HepG2 (cell line): Measurements from ENCODE around the gene MCRS1. TPM values are rescaled to one million over a fixed set of nuclear protein-coding genes. Genes with fewer than 3 reads are reported as not detected.

Experiments used
- DMAP1 ChIP-seq: IDR thresholded peaks from 2 replicates; pipeline ENCODE4 v1.6.1; 2016
- DR1 ChIP-seq: sonication (generic); formaldehyde crosslinking; IDR thresholded peaks from 2 replicates; pipeline ENCODE4 v1.8.0; 2021; ENCODE audit warnings: mild to moderate bottlenecking, missing genetic modification reagents, inconsistent platforms
- HIVEP1 ChIP-seq: sonication (generic); formaldehyde crosslinking; IDR thresholded peaks from 2 replicates; pipeline ENCODE4 v1.4.0; 2020; ENCODE audit warnings: mild to moderate bottlenecking, missing genetic modification reagents
- JUNB ChIP-seq: sonication (generic); formaldehyde crosslinking; IDR thresholded peaks from 2 replicates; pipeline ENCODE4 v1.8.0; 2022; ENCODE audit warnings: missing genetic modification reagents, mild to moderate bottlenecking, borderline replicate concordance
- MBNL3 ChIP-seq: fragments of 250-450 bp; sonication (Bioruptor Pico); conservative IDR thresholded peaks from 2 replicates; pipeline ENCODE4 v1.8.0; 2022; ENCODE audit warnings: mild to moderate bottlenecking, inconsistent platforms
- MED1 ChIP-seq: sonication (generic); formaldehyde crosslinking; IDR thresholded peaks from 2 replicates; pipeline ENCODE4 v1.4.0; 2020; ENCODE audit warnings: missing genetic modification reagents
- ONECUT2 ChIP-seq: sonication (generic); formaldehyde crosslinking; IDR thresholded peaks from 2 replicates; pipeline ENCODE4 v1.4.0; 2020; ENCODE audit warnings: missing genetic modification reagents
- PAX8 ChIP-seq: sonication (generic); formaldehyde crosslinking; IDR thresholded peaks from 2 replicates; pipeline ENCODE4 v1.8.0; 2022; ENCODE audit warnings: mild to moderate bottlenecking, missing genetic modification reagents, borderline replicate concordance
- PITX1 ChIP-seq: sonication (generic); formaldehyde crosslinking; IDR thresholded peaks from 2 replicates; pipeline ENCODE4 v1.5.1; 2020; ENCODE audit warnings: mild to moderate bottlenecking, missing genetic modification reagents
- RAD51 ChIP-seq: fragments of 450-650 bp; IDR thresholded peaks from 2 replicates; pipeline ENCODE4 v1.6.1; 2016; ENCODE audit warnings: borderline replicate concordance
- RBM22 ChIP-seq: fragments of 200-400 bp; formaldehyde crosslinking; optimal IDR thresholded peaks from 2 replicates; pipeline ENCODE3; 2017; ENCODE audit warnings: mild to moderate bottlenecking, low read length, moderate library complexity
- SRSF4 ChIP-seq: fragments of 200-400 bp; formaldehyde crosslinking; IDR thresholded peaks from one replicate; pipeline ENCODE4 v1.6.1; 2018; ENCODE audit warnings: mild to moderate bottlenecking, low read depth, low read length, moderate library complexity; ENCODE audit not compliant: poor library complexity, severe bottlenecking
- TAF1 ChIP-seq: sonication (generic); formaldehyde crosslinking; IDR thresholded peaks from 2 replicates; pipeline ENCODE4 v1.4.0; 2020; ENCODE audit warnings: missing genetic modification reagents
- ZNF329 ChIP-seq: sonication (generic); formaldehyde crosslinking; IDR thresholded peaks from 2 replicates; pipeline ENCODE4 v1.9.0; 2021; ENCODE audit warnings: low read depth, mild to moderate bottlenecking, missing genetic modification reagents
- ZNF33B ChIP-seq: sonication (generic); formaldehyde crosslinking; IDR thresholded peaks from 2 replicates; pipeline ENCODE4 v1.5.1; 2020; ENCODE audit warnings: mild to moderate bottlenecking, missing genetic modification reagents
- ZNF678 ChIP-seq: sonication (generic); formaldehyde crosslinking; IDR thresholded peaks from 2 replicates; pipeline ENCODE4 v1.4.0; 2020; ENCODE audit warnings: mild to moderate bottlenecking, missing genetic modification reagents
- ZNF737 ChIP-seq: sonication (generic); formaldehyde crosslinking; IDR thresholded peaks from 2 replicates; pipeline ENCODE4 v1.5.0; 2020; ENCODE audit warnings: missing genetic modification reagents, mild to moderate bottlenecking, borderline replicate concordance
- polyA plus RNA-seq, 8 experiments: library from polyadenylated mRNA; depleted of rRNA in 3 of 8; stranded (reverse) in 7 of 8; unstranded in 1 of 8; fragments of >200 nt; fragmentation: Illumina TruSeq in 4 of 8; extraction: Trizol in 4 of 8; gene quantifications; 2 replicates each; pipeline versions ENCODE4 v1.2.1 to v1.2.3, GENCODE V29; 2011 to 2016; ENCODE audit warnings: low read depth in 4 of 8, missing spikeins in 1 of 8, mixed read lengths in 1 of 8; ENCODE audit not compliant: insufficient read depth in 1 of 8
- total RNA-seq, 5 experiments: library from RNA; depleted of rRNA; stranded (reverse); fragments of >200 nt; fragmentation: Illumina TruSeq; extraction: Trizol; gene quantifications; 2 replicates each; pipeline ENCODE4 v1.2.3, GENCODE V29; 2016; ENCODE audit warnings: low read depth in 1 of 5
- TF ChIP-seq, protein P1 (sequence below), 2 experiments: sonication (generic) in 1 of 2; formaldehyde crosslinking in 1 of 2; IDR thresholded peaks; 2 replicates each; pipeline versions ENCODE4 v1.5.1 to v1.6.1; 2011 to 2020; ENCODE audit warnings: borderline replicate concordance in 1 of 2, low read depth in 1 of 2, low read length in 1 of 2, mild to moderate bottlenecking in 1 of 2, missing genetic modification reagents in 1 of 2, moderate library complexity in 1 of 2
- TF ChIP-seq, protein P2 (sequence below): IDR thresholded peaks from 2 replicates; pipeline ENCODE4 v1.6.1; 2012; ENCODE audit warnings: inconsistent platforms
- TF ChIP-seq, protein P3 (sequence below): conservative IDR thresholded peaks from 2 replicates; pipeline ENCODE4 v1.6.1; 2018; ENCODE audit warnings: missing genetic modification reagents
- TF ChIP-seq, protein P4 (sequence below): sonication (generic); formaldehyde crosslinking; IDR thresholded peaks from 2 replicates; pipeline ENCODE4 v1.4.0; 2020; ENCODE audit warnings: missing genetic modification reagents, borderline replicate concordance
- TF ChIP-seq, protein P5 (sequence below): sonication (generic); formaldehyde crosslinking; IDR thresholded peaks from 2 replicates; pipeline ENCODE4 v1.5.0; 2020; ENCODE audit warnings: missing genetic modification reagents
- TF ChIP-seq, protein P6 (sequence below): IDR thresholded peaks from 2 replicates; pipeline ENCODE4 v1.6.1; 2016; ENCODE audit warnings: missing genetic modification reagents, missing compliant biosample characterization

MCRS1 gene
- total and polyA plus RNA-seq, 2 of the 13 experiments (the other 11 are each of a cell fraction or from before 2014, with no cell fraction given): 51.0 to 66.3 TPM

DNA sequence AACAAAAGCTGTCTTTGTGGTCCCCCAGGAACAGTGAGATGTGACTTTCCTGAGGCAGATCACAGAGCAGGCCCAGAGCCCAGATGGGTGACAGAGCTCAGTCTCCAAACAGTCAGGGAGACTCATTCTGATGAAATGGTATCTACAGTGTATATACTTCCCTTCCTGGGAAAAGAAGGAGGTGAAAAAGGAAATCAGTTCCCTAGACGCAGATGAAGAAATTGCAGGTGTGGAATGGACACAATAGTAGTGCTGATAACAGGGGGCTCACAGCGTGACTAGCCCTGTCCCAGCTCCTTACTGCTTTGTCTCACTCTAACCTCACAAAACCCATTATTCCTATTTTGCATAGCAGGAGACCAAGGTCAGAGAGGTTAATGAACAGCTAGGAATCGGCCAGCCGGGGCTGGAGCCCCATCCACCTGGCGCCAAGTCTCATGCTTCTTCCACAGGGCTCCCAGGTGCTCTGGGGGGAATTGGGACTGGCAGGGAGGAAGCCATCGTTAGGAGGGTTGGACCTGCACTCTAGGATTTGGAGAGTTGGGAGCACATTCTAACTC is 17.2 kb downstream of the MCRS1 start (continued):
- TF ChIP-seq ZNF737 (CRISPR knock-in tag): no peak
- TF ChIP-seq RBM22: no peak
- TF ChIP-seq, protein P1, sequence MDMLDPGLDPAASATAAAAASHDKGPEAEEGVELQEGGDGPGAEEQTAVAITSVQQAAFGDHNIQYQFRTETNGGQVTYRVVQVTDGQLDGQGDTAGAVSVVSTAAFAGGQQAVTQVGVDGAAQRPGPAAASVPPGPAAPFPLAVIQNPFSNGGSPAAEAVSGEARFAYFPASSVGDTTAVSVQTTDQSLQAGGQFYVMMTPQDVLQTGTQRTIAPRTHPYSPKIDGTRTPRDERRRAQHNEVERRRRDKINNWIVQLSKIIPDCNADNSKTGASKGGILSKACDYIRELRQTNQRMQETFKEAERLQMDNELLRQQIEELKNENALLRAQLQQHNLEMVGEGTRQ (IDR thresholded peaks at IDR 0.05; ENCODE audit: low read depth, low read length): no peak
- TF ChIP-seq, protein P1 (CRISPR knock-in tag; IDR thresholded peaks at IDR 0.05; ENCODE audit: borderline replicate concordance): no peak
- TF ChIP-seq, protein P2, sequence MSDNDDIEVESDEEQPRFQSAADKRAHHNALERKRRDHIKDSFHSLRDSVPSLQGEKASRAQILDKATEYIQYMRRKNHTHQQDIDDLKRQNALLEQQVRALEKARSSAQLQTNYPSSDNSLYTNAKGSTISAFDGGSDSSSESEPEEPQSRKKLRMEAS: no peak; the same call in 1 of the 2 replicates
- TF ChIP-seq SRSF4: no peak
- no peak for TF ChIP-seq ZNF678 (CRISPR knock-in tag)
- no peak for TF ChIP-seq DR1 (CRISPR knock-in tag)
- TF ChIP-seq RAD51: no peak
- TF ChIP-seq, protein P3, sequence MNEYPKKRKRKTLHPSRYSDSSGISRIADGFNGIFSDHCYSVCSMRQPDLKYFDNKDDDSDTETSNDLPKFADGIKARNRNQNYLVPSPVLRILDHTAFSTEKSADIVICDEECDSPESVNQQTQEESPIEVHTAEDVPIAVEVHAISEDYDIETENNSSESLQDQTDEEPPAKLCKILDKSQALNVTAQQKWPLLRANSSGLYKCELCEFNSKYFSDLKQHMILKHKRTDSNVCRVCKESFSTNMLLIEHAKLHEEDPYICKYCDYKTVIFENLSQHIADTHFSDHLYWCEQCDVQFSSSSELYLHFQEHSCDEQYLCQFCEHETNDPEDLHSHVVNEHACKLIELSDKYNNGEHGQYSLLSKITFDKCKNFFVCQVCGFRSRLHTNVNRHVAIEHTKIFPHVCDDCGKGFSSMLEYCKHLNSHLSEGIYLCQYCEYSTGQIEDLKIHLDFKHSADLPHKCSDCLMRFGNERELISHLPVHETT: no peak
- TF ChIP-seq MED1 (CRISPR knock-in tag): no peak; the same call in 1 of the 2 replicates
- TF ChIP-seq ONECUT2: no peak
- no peak for TF ChIP-seq MBNL3
- TF ChIP-seq, protein P4, sequence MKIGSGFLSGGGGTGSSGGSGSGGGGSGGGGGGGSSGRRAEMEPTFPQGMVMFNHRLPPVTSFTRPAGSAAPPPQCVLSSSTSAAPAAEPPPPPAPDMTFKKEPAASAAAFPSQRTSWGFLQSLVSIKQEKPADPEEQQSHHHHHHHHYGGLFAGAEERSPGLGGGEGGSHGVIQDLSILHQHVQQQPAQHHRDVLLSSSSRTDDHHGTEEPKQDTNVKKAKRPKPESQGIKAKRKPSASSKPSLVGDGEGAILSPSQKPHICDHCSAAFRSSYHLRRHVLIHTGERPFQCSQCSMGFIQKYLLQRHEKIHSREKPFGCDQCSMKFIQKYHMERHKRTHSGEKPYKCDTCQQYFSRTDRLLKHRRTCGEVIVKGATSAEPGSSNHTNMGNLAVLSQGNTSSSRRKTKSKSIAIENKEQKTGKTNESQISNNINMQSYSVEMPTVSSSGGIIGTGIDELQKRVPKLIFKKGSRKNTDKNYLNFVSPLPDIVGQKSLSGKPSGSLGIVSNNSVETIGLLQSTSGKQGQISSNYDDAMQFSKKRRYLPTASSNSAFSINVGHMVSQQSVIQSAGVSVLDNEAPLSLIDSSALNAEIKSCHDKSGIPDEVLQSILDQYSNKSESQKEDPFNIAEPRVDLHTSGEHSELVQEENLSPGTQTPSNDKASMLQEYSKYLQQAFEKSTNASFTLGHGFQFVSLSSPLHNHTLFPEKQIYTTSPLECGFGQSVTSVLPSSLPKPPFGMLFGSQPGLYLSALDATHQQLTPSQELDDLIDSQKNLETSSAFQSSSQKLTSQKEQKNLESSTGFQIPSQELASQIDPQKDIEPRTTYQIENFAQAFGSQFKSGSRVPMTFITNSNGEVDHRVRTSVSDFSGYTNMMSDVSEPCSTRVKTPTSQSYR (CRISPR knock-in tag): no peak
- TF ChIP-seq, protein P5, sequence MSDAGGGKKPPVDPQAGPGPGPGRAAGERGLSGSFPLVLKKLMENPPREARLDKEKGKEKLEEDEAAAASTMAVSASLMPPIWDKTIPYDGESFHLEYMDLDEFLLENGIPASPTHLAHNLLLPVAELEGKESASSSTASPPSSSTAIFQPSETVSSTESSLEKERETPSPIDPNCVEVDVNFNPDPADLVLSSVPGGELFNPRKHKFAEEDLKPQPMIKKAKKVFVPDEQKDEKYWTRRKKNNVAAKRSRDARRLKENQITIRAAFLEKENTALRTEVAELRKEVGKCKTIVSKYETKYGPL: no peak
- no peak for TF ChIP-seq ZNF329 (CRISPR knock-in tag)
- no peak for TF ChIP-seq DMAP1 (CRISPR knock-in tag)
- peak; percentile 37; the same call in 1 of the 2 replicates for TF ChIP-seq TAF1 (CRISPR knock-in tag)
- no peak for TF ChIP-seq PITX1
- no peak for TF ChIP-seq PAX8 (CRISPR knock-in tag)
- TF ChIP-seq, protein P6, sequence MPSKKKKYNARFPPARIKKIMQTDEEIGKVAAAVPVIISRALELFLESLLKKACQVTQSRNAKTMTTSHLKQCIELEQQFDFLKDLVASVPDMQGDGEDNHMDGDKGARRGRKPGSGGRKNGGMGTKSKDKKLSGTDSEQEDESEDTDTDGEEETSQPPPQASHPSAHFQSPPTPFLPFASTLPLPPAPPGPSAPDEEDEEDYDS (CRISPR knock-in tag): peak; percentile 12; the same call in 1 of the 2 replicates
- TF ChIP-seq ZNF33B (CRISPR knock-in tag): no peak
- no peak for TF ChIP-seq HIVEP1
- TF ChIP-seq JUNB (CRISPR knock-in tag): no peak
